Spleen (tissue), 7 donors: Measurements from ENCODE around the gene ALG12.

Experiments used
- CTCF ChIP-seq, 11 experiments: fragments of 200-600 bp in 7 of 11; fragments of 450-650 bp in 4 of 11; sonication (generic) in 4 of 11; IDR thresholded peaks in 8 of 11; conservative IDR thresholded peaks in 3 of 11; 1 replicate in 7 of 11; 2 replicates in 4 of 11; pipeline versions ENCODE4 v1.4.0 to v1.8.0; 2016 to 2021; ENCODE audit warnings: antibody characterized with exemption in 11 of 11, inconsistent platforms in 4 of 11, mild to moderate bottlenecking in 1 of 11
- POLR2A ChIP-seq, 3 donors: fragments of 450-650 bp; IDR thresholded peaks; one replicate each; pipeline ENCODE4 v1.5.1; 2017; ENCODE audit warnings: antibody characterized with exemption in 3 of 3, mild to moderate bottlenecking in 1 of 3
- donor health status: DM: no; HTN: no; CAD: no; lungs with moderate emphysema.
- donor health status: DM: no; HTN: no; CAD: no.
- donor health status: DM: no; HTN: no; CAD: no.

- no peak for TF ChIP-seq POLR2A (IDR thresholded peaks at IDR 0.05)
- no peak for TF ChIP-seq CTCF (IDR thresholded peaks at IDR 0.05 in 8 of 11, conservative IDR thresholded peaks at IDR 0.05 in 3 of 11)
These were observed 64.0 kb downstream of the ALG12 start for GRCh38 chr22:49853981-49854831.
